SK-N-SH (cell line): ENCODE results near the gene CDH22. TPM values are rescaled to one million over a fixed set of nuclear protein-coding genes. Genes with fewer than 3 reads are reported as not detected.

ENCODE experiments used
- CTCF ChIA-PET: fragments of 300-600, 350-600 bp; formaldehyde crosslinking; extraction: SDS; loops from one replicate; lab custom pipeline; 2021; lab: Yijun Ruan, JAX
- POLR2A ChIA-PET: fragments of 350-600 bp; sonication (Branson Sonifier 250); formaldehyde crosslinking; extraction: SDS; loops from one replicate; lab custom pipeline; 2020; ENCODE audit warnings: antibody characterized with exemption, inconsistent platforms; lab: Yijun Ruan, JAX
- DNase-seq: peaks from one replicate; pipeline ENCODE4 v3.0.0; 2012
- H2AFZ ChIP-seq: fragments of 200-600 bp; sonication (generic); 2 replicates; pipeline ENCODE4 v1.8.1; 2016; ENCODE audit warnings: antibody characterized with exemption, mild to moderate bottlenecking, low read depth
- H3F3A ChIP-seq: fragments of 200-600 bp; sonication (generic); replicated peaks from 2 replicates; pipeline ENCODE3; 2016; ENCODE audit warnings: antibody characterized with exemption, mild to moderate bottlenecking; ENCODE audit not compliant: insufficient read depth
- H3K27ac ChIP-seq, 2 experiments: fragments of 200-500 bp in 1 of 2; fragments of 200-600 bp in 1 of 2; sonication (Bioruptor generic) in 1 of 2; sonication (generic), shearing (Covaris generic) in 1 of 2; 2 replicates each; pipeline versions ENCODE4 v1.5.1 to v1.6.1; 2014 to 2016; ENCODE audit warnings: low read depth in 2 of 2, inconsistent platforms in 1 of 2, low read length in 1 of 2, mild to moderate bottlenecking in 1 of 2, mixed read lengths in 1 of 2
- H3K27me3 ChIP-seq: fragments of 200-600 bp; sonication (generic), shearing (Covaris generic); 2 replicates; pipeline ENCODE4 v1.6.1; 2016; ENCODE audit warnings: mixed run types; ENCODE audit not compliant: insufficient read depth
- H3K36me3 ChIP-seq, 2 experiments: fragments of 200-500 bp in 1 of 2; fragments of 200-600 bp in 1 of 2; sonication (Bioruptor generic) in 1 of 2; sonication (generic) in 1 of 2; replicated peaks in 1 of 2; 2 replicates each; pipeline versions ENCODE3 to v1.5.1; 2014 to 2016; ENCODE audit warnings: low read length in 1 of 2, mild to moderate bottlenecking in 1 of 2; ENCODE audit not compliant: insufficient read depth in 2 of 2, control insufficient read depth in 1 of 2
- H3K4me1 ChIP-seq, 2 experiments: fragments of 200-500 bp in 1 of 2; fragments of 200-600 bp in 1 of 2; sonication (Bioruptor generic) in 1 of 2; sonication (generic), shearing (Covaris generic) in 1 of 2; 2 replicates each; pipeline versions ENCODE4 v1.5.1 to v1.6.1; 2014 to 2016; ENCODE audit warnings: low read depth in 1 of 2, low read length in 1 of 2, mixed run types in 1 of 2; ENCODE audit not compliant: insufficient read depth in 2 of 2, control insufficient read depth in 1 of 2
- H3K4me2 ChIP-seq: fragments of 200-600 bp; sonication (generic), shearing (Covaris generic); 2 replicates; pipeline ENCODE4 v1.6.1; 2017; ENCODE audit warnings: mixed run types
- H3K4me3 ChIP-seq, 2 experiments: fragments of 200-500 bp in 1 of 2; fragments of 200-600 bp in 1 of 2; sonication (Bioruptor generic) in 1 of 2; sonication (generic), shearing (Covaris generic) in 1 of 2; 2 replicates each; pipeline versions ENCODE4 v1.5.1 to v1.8.1; 2014 to 2016; ENCODE audit warnings: low read depth in 2 of 2, inconsistent platforms in 1 of 2, low read length in 1 of 2, mild to moderate bottlenecking in 1 of 2, mixed read lengths in 1 of 2, moderate library complexity in 1 of 2
- H3K79me2 ChIP-seq: fragments of 200-600 bp; sonication (generic); 2 replicates; pipeline ENCODE4 v1.8.1; 2017; ENCODE audit warnings: mild to moderate bottlenecking; ENCODE audit not compliant: insufficient read depth
- H3K9ac ChIP-seq: fragments of 200-600 bp; sonication (generic); 2 replicates; pipeline ENCODE4 v1.6.1; 2017; ENCODE audit warnings: mixed run types
- H3K9me2 ChIP-seq: fragments of 200-600 bp; sonication (generic); 2 replicates; pipeline ENCODE4 v1.6.1; 2017; ENCODE audit warnings: mixed run types
- H3K9me3 ChIP-seq: fragments of 200-600 bp; sonication (generic); 2 replicates; pipeline ENCODE4 v1.6.1; 2017; ENCODE audit warnings: mixed run types, mild to moderate bottlenecking, moderate library complexity
- H4K20me1 ChIP-seq: fragments of 200-600 bp; sonication (generic); 2 replicates; pipeline ENCODE4 v1.6.1; 2017; ENCODE audit warnings: mild to moderate bottlenecking, mixed run types; ENCODE audit not compliant: insufficient read depth
- CHD2 ChIP-seq: fragments of 150-350 bp; IDR thresholded peaks from 2 replicates; pipeline ENCODE4 v1.6.1; 2018; ENCODE audit warnings: low read length; ENCODE audit not compliant: partially characterized antibody
- FOXJ3 ChIP-seq: sonication (generic); formaldehyde crosslinking; IDR thresholded peaks from 2 replicates; pipeline ENCODE4 v1.5.1; 2020; ENCODE audit warnings: mild to moderate bottlenecking, missing genetic modification reagents
- GABPA ChIP-seq: IDR thresholded peaks from 2 replicates; pipeline ENCODE4 v1.4.0; 2012; ENCODE audit warnings: low read depth, mild to moderate bottlenecking
- GATA2 ChIP-seq: sonication (generic); formaldehyde crosslinking; IDR thresholded peaks from 2 replicates; pipeline ENCODE4 v1.5.0; 2020; ENCODE audit warnings: mild to moderate bottlenecking, missing genetic modification reagents
- JUND ChIP-seq: IDR thresholded peaks from 2 replicates; pipeline ENCODE4 v1.4.0; 2012
- MXI1 ChIP-seq: IDR thresholded peaks from 2 replicates; pipeline ENCODE4 v1.6.1; 2012; ENCODE audit warnings: mild to moderate bottlenecking, low read depth, low read length, improper control_type of control experiment
- NRF1 ChIP-seq: IDR thresholded peaks from 2 replicates; pipeline ENCODE4 v1.6.1; 2012; ENCODE audit warnings: low read depth, mild to moderate bottlenecking, low read length
- POLR2AphosphoS5 ChIP-seq: IDR thresholded peaks from 2 replicates; pipeline ENCODE4 v1.6.1; 2012; ENCODE audit warnings: low read depth, low read length
- RFX5 ChIP-seq: IDR thresholded peaks from 2 replicates; pipeline ENCODE4 v1.6.1; 2012; ENCODE audit warnings: mild to moderate bottlenecking, improper control_type of control experiment, low read length
- RXRA ChIP-seq: IDR thresholded peaks from 2 replicates; pipeline ENCODE4 v1.4.0; 2012; ENCODE audit warnings: low read depth, mild to moderate bottlenecking, borderline replicate concordance
- YY1 ChIP-seq: IDR thresholded peaks from 2 replicates; pipeline ENCODE4 v1.4.0; 2012; ENCODE audit warnings: low read depth, mild to moderate bottlenecking
- WGBS: methylation state at CpG from one replicate; pipeline ENCODE4 v1.1.6; 2017; ENCODE audit warnings: low lambda C conversion rate; 5-methylcytosine and 5-hydroxymethylcytosine counted together
- polyA plus RNA-seq, 3 experiments: library from polyadenylated mRNA; depleted of rRNA; stranded (reverse); fragments of >200 nt; gene quantifications; 2 replicates each; pipeline ENCODE4 v1.2.3, GENCODE V29; 2012
- TF ChIP-seq, protein P1 (sequence below): IDR thresholded peaks from 2 replicates; pipeline ENCODE4 v1.4.0; 2012; ENCODE audit warnings: low read depth, borderline replicate concordance
- TF ChIP-seq, protein P2 (sequence below): IDR thresholded peaks from 2 replicates; pipeline ENCODE4 v1.4.0; 2012; ENCODE audit warnings: low read depth
- TF ChIP-seq, protein P3 (sequence below): fragments of 150-350 bp; IDR thresholded peaks from 2 replicates; pipeline ENCODE4 v1.6.1; 2016; ENCODE audit warnings: mild to moderate bottlenecking, low read depth, low read length
- TF ChIP-seq, protein P4 (sequence below): fragments of 200-600 bp; sonication (generic); IDR thresholded peaks from 2 replicates; pipeline ENCODE4 v1.6.1; 2017; ENCODE audit warnings: antibody characterized with exemption, mild to moderate bottlenecking, moderate library complexity
- TF ChIP-seq, protein P5 (sequence below): IDR thresholded peaks from 2 replicates; pipeline ENCODE4; 2012
- TF ChIP-seq, protein P6 (sequence below): IDR thresholded peaks from 2 replicates; pipeline ENCODE4 v1.4.0; 2012; ENCODE audit warnings: low read depth, borderline replicate concordance

Gene CDH22
- polyA plus RNA-seq, 1 of the 3 experiments (the other 2 are of a cell fraction): not detected

DNA sequence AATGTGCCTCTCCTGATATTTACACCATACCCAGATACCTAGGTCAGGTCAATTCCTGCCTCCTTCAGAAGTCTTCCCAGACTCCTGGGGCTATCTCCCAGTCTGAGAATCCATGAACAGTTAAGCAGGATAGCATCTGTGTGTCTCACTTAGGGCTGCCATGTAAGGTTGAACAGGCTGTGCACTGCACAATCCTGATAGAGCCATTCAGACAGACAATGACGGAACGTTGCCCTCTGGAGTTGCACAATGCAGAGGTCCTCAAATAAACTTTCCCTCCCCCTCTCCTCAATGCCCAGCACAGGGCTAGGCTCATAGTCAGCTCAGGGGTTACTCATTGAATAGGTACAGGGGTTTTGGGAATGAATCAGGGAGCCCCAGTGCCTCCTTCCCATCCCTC is 100.5 kb downstream of the CDH22 start:
- H3K4me3 ChIP-seq: no peak overlapping the region
- DNase-seq: no peak
- no peaks in the 10 kb centered on the region for H3K79me2 ChIP-seq
- no peaks in the 10 kb centered on the region; the same call in 1 of the 2 replicates for H4K20me1 ChIP-seq
- H3K9me3 ChIP-seq: no peaks in the 10 kb centered on the region
- no peak overlapping the region for H3K9ac ChIP-seq
- no peaks in the 10 kb centered on the region for H3K27me3 ChIP-seq
- POLR2A ChIA-PET: no interaction called here
- CTCF ChIA-PET: interaction anchor here (1.6 kb wide), 1 partner anchor 99 kb away, joined by 3 read pairs; no protein-coding TSS in a partner anchor
- 100% methylated on average over 2 of the region's 2 CpGs for WGBS
- TF ChIP-seq, protein P1, sequence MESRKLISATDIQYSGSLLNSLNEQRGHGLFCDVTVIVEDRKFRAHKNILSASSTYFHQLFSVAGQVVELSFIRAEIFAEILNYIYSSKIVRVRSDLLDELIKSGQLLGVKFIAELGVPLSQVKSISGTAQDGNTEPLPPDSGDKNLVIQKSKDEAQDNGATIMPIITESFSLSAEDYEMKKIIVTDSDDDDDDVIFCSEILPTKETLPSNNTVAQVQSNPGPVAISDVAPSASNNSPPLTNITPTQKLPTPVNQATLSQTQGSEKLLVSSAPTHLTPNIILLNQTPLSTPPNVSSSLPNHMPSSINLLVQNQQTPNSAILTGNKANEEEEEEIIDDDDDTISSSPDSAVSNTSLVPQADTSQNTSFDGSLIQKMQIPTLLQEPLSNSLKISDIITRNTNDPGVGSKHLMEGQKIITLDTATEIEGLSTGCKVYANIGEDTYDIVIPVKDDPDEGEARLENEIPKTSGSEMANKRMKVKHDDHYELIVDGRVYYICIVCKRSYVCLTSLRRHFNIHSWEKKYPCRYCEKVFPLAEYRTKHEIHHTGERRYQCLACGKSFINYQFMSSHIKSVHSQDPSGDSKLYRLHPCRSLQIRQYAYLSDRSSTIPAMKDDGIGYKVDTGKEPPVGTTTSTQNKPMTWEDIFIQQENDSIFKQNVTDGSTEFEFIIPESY: no peak
- TF ChIP-seq, protein P2, sequence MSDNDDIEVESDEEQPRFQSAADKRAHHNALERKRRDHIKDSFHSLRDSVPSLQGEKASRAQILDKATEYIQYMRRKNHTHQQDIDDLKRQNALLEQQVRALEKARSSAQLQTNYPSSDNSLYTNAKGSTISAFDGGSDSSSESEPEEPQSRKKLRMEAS: no peak
- no peak for TF ChIP-seq GABPA
- no peak for TF ChIP-seq JUND
- TF ChIP-seq, protein P3, sequence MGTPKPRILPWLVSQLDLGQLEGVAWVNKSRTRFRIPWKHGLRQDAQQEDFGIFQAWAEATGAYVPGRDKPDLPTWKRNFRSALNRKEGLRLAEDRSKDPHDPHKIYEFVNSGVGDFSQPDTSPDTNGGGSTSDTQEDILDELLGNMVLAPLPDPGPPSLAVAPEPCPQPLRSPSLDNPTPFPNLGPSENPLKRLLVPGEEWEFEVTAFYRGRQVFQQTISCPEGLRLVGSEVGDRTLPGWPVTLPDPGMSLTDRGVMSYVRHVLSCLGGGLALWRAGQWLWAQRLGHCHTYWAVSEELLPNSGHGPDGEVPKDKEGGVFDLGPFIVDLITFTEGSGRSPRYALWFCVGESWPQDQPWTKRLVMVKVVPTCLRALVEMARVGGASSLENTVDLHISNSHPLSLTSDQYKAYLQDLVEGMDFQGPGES: no peak
- no peak for TF ChIP-seq RXRA
- TF ChIP-seq, protein P4, sequence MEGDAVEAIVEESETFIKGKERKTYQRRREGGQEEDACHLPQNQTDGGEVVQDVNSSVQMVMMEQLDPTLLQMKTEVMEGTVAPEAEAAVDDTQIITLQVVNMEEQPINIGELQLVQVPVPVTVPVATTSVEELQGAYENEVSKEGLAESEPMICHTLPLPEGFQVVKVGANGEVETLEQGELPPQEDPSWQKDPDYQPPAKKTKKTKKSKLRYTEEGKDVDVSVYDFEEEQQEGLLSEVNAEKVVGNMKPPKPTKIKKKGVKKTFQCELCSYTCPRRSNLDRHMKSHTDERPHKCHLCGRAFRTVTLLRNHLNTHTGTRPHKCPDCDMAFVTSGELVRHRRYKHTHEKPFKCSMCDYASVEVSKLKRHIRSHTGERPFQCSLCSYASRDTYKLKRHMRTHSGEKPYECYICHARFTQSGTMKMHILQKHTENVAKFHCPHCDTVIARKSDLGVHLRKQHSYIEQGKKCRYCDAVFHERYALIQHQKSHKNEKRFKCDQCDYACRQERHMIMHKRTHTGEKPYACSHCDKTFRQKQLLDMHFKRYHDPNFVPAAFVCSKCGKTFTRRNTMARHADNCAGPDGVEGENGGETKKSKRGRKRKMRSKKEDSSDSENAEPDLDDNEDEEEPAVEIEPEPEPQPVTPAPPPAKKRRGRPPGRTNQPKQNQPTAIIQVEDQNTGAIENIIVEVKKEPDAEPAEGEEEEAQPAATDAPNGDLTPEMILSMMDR: no peak
- no peak for TF ChIP-seq YY1
- TF ChIP-seq GATA2 (CRISPR knock-in tag): no peak
- no peak for TF ChIP-seq RFX5
- TF ChIP-seq CHD2: no peak
- TF ChIP-seq MXI1: no peak
- TF ChIP-seq, protein P5, sequence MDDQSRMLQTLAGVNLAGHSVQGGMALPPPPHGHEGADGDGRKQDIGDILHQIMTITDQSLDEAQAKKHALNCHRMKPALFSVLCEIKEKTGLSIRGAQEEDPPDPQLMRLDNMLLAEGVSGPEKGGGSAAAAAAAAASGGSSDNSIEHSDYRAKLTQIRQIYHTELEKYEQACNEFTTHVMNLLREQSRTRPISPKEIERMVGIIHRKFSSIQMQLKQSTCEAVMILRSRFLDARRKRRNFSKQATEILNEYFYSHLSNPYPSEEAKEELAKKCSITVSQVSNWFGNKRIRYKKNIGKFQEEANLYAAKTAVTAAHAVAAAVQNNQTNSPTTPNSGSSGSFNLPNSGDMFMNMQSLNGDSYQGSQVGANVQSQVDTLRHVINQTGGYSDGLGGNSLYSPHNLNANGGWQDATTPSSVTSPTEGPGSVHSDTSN: no peak
- TF ChIP-seq NRF1: no peak
- TF ChIP-seq, protein P6, sequence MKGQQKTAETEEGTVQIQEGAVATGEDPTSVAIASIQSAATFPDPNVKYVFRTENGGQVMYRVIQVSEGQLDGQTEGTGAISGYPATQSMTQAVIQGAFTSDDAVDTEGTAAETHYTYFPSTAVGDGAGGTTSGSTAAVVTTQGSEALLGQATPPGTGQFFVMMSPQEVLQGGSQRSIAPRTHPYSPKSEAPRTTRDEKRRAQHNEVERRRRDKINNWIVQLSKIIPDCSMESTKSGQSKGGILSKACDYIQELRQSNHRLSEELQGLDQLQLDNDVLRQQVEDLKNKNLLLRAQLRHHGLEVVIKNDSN: no peak
- TF ChIP-seq POLR2AphosphoS5: no peak
- TF ChIP-seq FOXJ3 (CRISPR knock-in tag): no peak
- TF ChIP-seq, all 33 proteins: peak for 0
- no peaks in the 10 kb centered on the region for H3K36me3 ChIP-seq
- no peak overlapping the region for H2AFZ ChIP-seq
- no peaks in the 10 kb centered on the region for H3F3A ChIP-seq
- H3K4me2 ChIP-seq: no peak overlapping the region
- no peaks in the 10 kb centered on the region for H3K9me2 ChIP-seq
- H3K4me1 ChIP-seq: peaks cover 0 to 14% of the 10 kb centered on the region in 2 experiments; a peak in 1 of 4 replicates
- H3K27ac ChIP-seq: no peak overlapping the region
